Body of pancreas (tissue), 4 donors: ENCODE results near the gene NTRK2. TPM values are rescaled to one million over a fixed set of nuclear protein-coding genes. Genes with fewer than 3 reads are reported as not detected.

Experiments
- ATAC-seq: fragments of 150-250 bp; one replicate; pipeline ENCODE4 v1.9.1; 2016
- DNase-seq, 4 donors: peaks; one replicate each; pipeline ENCODE4 v3.0.0-alpha.2; 2019
- H3K27ac ChIP-seq, 4 donors: fragments of 200-600 bp; sonication (generic); 1 replicate in 3 of 4; 2 replicates in 1 of 4; pipeline versions ENCODE4 v1.5.1 to v1.6.1; 2016 to 2019; ENCODE audit warnings: mild to moderate bottlenecking in 1 of 4, mixed read lengths in 1 of 4, moderate library complexity in 1 of 4
- H3K27me3 ChIP-seq, 2 donors: fragments of 200-600 bp; sonication (generic); one replicate each; pipeline ENCODE4 v1.6.0; 2016; ENCODE audit warnings: mild to moderate bottlenecking in 1 of 2
- H3K36me3 ChIP-seq, 2 donors: fragments of 200-600 bp; sonication (generic); replicated peaks in 1 of 2; 2 replicates each; pipeline ENCODE4 v1.5.1; 2016; ENCODE audit warnings: low read depth in 2 of 2; ENCODE audit not compliant: insufficient read depth in 1 of 2
- H3K4me1 ChIP-seq: fragments of 200-600 bp; sonication (generic); one replicate; pipeline ENCODE4 v1.6.0; 2016
- H3K4me3 ChIP-seq, 2 donors: fragments of 200-600 bp; sonication (generic); 1 replicate in 1 of 2; 2 replicates in 1 of 2; pipeline ENCODE4 v1.5.1; 2016 to 2019
- H3K9me3 ChIP-seq, 3 donors: fragments of 200-600 bp; sonication (generic); 1 replicate in 2 of 3; 2 replicates in 1 of 3; pipeline ENCODE4 v1.5.1; 2016
- POLR2A ChIP-seq, 3 donors: fragments of 450-650 bp; IDR thresholded peaks; one replicate each; pipeline ENCODE4 v1.6.1; 2016; ENCODE audit warnings: antibody characterized with exemption in 3 of 3, mild to moderate bottlenecking in 2 of 3
- WGBS, 2 donors: methylation state at CpG; one replicate each; pipeline ENCODE4 v1.1.5; 2017; 5-methylcytosine and 5-hydroxymethylcytosine counted together
- intact Hi-C: fragments of 100-400 bp; cut with DNase I; formaldehyde crosslinking; loops from one replicate; pipeline ENCODE4 v1.15.1; 2023
- total RNA-seq, 2 donors: library from RNA; depleted of rRNA; stranded (reverse); fragments of >200 nt; gene quantifications; one replicate each; pipeline ENCODE4 v1.1.0, GENCODE V29; 2016
- TF ChIP-seq, protein P1 (sequence below), 7 experiments: fragments of 450-650 bp in 4 of 7; fragments of 200-600 bp in 3 of 7; sonication (generic) in 3 of 7; IDR thresholded peaks; one replicate each; pipeline ENCODE4 v1.5.1; 2016 to 2019; ENCODE audit warnings: antibody characterized with exemption in 7 of 7

The NTRK2 gene
- total RNA-seq, 2 donors from 2014 or later, result 20.5 to 37.9 TPM

DNA sequence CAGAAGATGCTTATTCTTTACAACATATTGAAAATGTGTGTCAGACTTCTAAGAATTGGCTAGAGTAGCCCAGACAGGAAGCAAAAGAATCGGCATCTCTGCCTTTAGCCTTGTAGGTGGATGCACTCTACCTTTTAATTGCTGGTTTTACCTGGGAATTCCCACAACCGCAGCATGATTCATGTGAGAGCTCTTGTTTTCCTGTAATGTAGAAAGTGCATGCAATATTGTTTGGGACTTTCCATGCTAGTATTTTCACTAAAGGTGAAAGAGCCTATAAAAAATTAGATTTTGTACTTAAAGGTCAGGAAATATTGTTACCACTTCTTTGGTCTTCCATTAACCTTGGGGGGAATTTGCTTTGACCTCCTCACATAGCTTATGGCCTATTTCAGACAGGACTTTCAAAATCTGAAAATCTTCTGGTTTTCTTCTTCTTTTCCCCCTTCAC lies 89.8 kb downstream of the NTRK2 start:
- peak overlapping the region in 1 of 4 donors; percentile 8 for H3K27ac ChIP-seq
- DNase-seq, result no peak
- TF ChIP-seq, protein P1, sequence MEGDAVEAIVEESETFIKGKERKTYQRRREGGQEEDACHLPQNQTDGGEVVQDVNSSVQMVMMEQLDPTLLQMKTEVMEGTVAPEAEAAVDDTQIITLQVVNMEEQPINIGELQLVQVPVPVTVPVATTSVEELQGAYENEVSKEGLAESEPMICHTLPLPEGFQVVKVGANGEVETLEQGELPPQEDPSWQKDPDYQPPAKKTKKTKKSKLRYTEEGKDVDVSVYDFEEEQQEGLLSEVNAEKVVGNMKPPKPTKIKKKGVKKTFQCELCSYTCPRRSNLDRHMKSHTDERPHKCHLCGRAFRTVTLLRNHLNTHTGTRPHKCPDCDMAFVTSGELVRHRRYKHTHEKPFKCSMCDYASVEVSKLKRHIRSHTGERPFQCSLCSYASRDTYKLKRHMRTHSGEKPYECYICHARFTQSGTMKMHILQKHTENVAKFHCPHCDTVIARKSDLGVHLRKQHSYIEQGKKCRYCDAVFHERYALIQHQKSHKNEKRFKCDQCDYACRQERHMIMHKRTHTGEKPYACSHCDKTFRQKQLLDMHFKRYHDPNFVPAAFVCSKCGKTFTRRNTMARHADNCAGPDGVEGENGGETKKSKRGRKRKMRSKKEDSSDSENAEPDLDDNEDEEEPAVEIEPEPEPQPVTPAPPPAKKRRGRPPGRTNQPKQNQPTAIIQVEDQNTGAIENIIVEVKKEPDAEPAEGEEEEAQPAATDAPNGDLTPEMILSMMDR (IDR thresholded peaks at IDR 0.05), result no peak
- TF ChIP-seq POLR2A (IDR thresholded peaks at IDR 0.05), result no peak
- no peaks in the 10 kb centered on the region for H3K36me3 ChIP-seq
- H3K9me3 ChIP-seq, result no peaks in the 10 kb centered on the region
- no peak overlapping the region for H3K4me3 ChIP-seq
- no peak for ATAC-seq
- H3K4me1 ChIP-seq, result no peaks in the 10 kb centered on the region
- no peaks in the 10 kb centered on the region for H3K27me3 ChIP-seq
- intact Hi-C loops, result no loop called here
- 59 to 65% methylated on average over 2 of the region's 2 CpGs for WGBS, 2 donors

GRCh38 chr9:84759804-84760203 lies 90.3 kb downstream of the NTRK2 start:
- Histone ChIP-seq H3K9me3 (no peaks in the 10 kb centered on the region), H3K27ac (peak overlapping the region in 1 of 4 donors; percentile 8), H3K27me3 (no peaks in the 10 kb centered on the region), H3K36me3 (no peaks in the 10 kb centered on the region), H3K4me3 (no peak overlapping the region), H3K4me1 (no peaks in the 10 kb centered on the region)
- ATAC-seq (no peak), DNase-seq (no peak)
- TF ChIP-seq, protein P1 (IDR thresholded peaks at IDR 0.05), result no peak
- TF ChIP-seq POLR2A (IDR thresholded peaks at IDR 0.05), result no peak
- intact Hi-C loops, result no loop called here
- 58 to 70% methylated on average over 2 of the region's 2 CpGs for WGBS, 2 donors

DNA sequence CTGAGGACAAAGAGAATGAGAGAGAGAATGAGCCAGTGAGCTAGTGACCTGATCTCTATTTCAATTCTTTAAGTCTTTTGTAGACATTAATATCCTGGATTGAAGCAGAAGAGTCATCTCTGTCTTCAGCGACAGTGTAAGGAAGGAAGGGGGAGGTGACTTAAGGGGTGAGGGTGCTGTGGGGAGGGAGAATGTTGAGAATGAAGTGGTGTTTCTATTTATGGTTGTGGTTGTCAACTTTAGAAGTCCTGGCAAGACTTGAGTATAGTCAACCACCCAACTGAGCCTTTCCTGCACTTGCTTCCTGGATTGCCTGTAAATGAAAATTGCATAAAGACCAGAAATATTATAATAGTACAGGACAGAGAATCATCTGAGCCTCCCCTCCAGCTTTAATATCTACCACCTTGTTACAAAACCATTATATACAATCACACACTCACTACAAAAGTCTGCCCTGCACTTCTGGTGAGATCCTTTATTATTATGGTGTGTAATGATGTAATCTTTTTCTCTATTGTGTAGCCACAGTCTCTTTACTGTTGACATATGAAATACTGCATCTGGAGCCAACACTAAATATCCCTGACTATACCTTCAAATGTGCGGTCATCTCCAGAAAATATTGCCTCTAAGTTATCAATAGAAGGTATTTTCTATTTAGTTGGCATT lies 91.7 kb downstream of the NTRK2 start:
- no peak for ATAC-seq
- Histone ChIP-seq H3K36me3 (no peaks in the 10 kb centered on the region), H3K27ac (no peak overlapping the region), H3K4me3 (no peak overlapping the region), H3K4me1 (no peaks in the 10 kb centered on the region), H3K27me3 (no peaks in the 10 kb centered on the region), H3K9me3 (no peaks in the 10 kb centered on the region)
- intact Hi-C loops, result no loop called here
- no peak for TF ChIP-seq POLR2A (IDR thresholded peaks at IDR 0.05)
- TF ChIP-seq, protein P1 (IDR thresholded peaks at IDR 0.05), result no peak
- WGBS, 2 donors, result 80 to 86% methylated on average over 2 of the region's 2 CpGs
- DNase-seq, result no peak

DNA sequence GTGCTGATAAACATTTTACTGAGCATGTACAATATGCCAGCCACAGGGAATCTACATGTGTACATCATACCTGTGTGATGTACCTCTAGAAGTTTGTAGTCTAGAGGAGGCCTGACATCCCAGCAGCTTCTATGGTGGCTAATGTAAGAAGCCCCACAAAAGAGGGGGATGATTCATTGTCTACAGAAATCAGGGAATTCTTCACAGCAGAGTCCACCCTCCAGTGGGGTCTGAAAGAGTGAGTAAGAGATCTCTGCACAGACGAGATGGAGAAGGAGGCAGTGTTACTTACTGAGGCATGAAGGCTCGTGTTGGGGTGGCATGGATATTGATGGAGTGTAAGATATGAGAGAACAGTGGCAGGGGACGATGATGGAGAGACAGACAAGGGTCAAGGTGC lies 103.0 kb downstream of the NTRK2 start:
- TF ChIP-seq, protein P1 (IDR thresholded peaks at IDR 0.05), result no peak
- no peak for TF ChIP-seq POLR2A (IDR thresholded peaks at IDR 0.05)
- H3K4me1 ChIP-seq, result no peaks in the 10 kb centered on the region
- intact Hi-C loops, result no loop called here
- no peak overlapping the region for H3K4me3 ChIP-seq
- no peak for ATAC-seq
- WGBS, 2 donors, result 58 to 71% methylated on average over 3 of the region's 3 CpGs
- no peaks in the 10 kb centered on the region for H3K27me3 ChIP-seq
- H3K27ac ChIP-seq, result no peak overlapping the region
- H3K9me3 ChIP-seq, result no peaks in the 10 kb centered on the region
- H3K36me3 ChIP-seq, result no peaks in the 10 kb centered on the region
- no peak for DNase-seq

- no peaks in the 10 kb centered on the region for H3K36me3 ChIP-seq
- DNase-seq, result no peak
- intact Hi-C loops, result no loop called here
- H3K4me1 ChIP-seq, result no peaks in the 10 kb centered on the region
- H3K9me3 ChIP-seq, result no peaks in the 10 kb centered on the region
- no peak overlapping the region for H3K4me3 ChIP-seq
- no peak overlapping the region for H3K27ac ChIP-seq
- TF ChIP-seq, protein P1 (IDR thresholded peaks at IDR 0.05), result no peak
- TF ChIP-seq POLR2A (IDR thresholded peaks at IDR 0.05), result no peak
- no peak for ATAC-seq
- no peaks in the 10 kb centered on the region for H3K27me3 ChIP-seq
Observed at GRCh38 chr9:84773022-84773421, 103.5 kb downstream of the NTRK2 start.
